Midbrain (tissue), 1 donor: Measurements from ENCODE around the gene C1orf198.

ENCODE experiments used
- DNase-seq: peaks from one replicate; lab custom pipeline; 2025; lab: John Stamatoyannopoulos, UW

Gene C1orf198

GRCh38 chr1:230808281-230808872, 59.9 kb downstream of the C1orf198 start:
- DNase-seq, result no peak

- peak; percentile 89 for DNase-seq
These were observed 60.6 kb downstream of the C1orf198 start for GRCh38 chr1:230807561-230808280.

- DNase-seq, result peak; percentile 96
These were observed 61.3 kb downstream of the C1orf198 start for GRCh38 chr1:230807029-230807428.

- no peak for DNase-seq
These were observed 61.8 kb downstream of the C1orf198 start for GRCh38 chr1:230806552-230806951.

- DNase-seq, result no peak
These were observed 63.9 kb downstream of the C1orf198 start for GRCh38 chr1:230804396-230804795.

GRCh38 chr1:230800891-230801840, 67.2 kb downstream of the C1orf198 start:
- DNase-seq, result no peak

GRCh38 chr1:230798491-230798890, 69.8 kb downstream of the C1orf198 start:
- DNase-seq, result no peak

- peak; percentile 78 for DNase-seq
These were observed 70.4 kb downstream of the C1orf198 start for GRCh38 chr1:230797942-230798365.

GRCh38 chr1:230797376-230797920, 70.9 kb downstream of the C1orf198 start:
- no peak for DNase-seq

GRCh38 chr1:230796626-230797025, 71.7 kb downstream of the C1orf198 start:
- no peak for DNase-seq

GRCh38 chr1:230794871-230795605, 73.3 kb downstream of the C1orf198 start:
- DNase-seq, result no peak

- no peak for DNase-seq
These were observed 73.9 kb downstream of the C1orf198 start for GRCh38 chr1:230794431-230794830.

GRCh38 chr1:230793463-230793745, 74.9 kb downstream of the C1orf198 start:
- no peak for DNase-seq

GRCh38 chr1:230792691-230793462, 75.4 kb downstream of the C1orf198 start:
- DNase-seq, result no peak

- no peak for DNase-seq
These were observed 76.2 kb downstream of the C1orf198 start for GRCh38 chr1:230791986-230792564.

- no peak for DNase-seq
These were observed 78.3 kb downstream of the C1orf198 start for GRCh38 chr1:230790026-230790425.

- DNase-seq, result no peak
These were observed 79.6 kb downstream of the C1orf198 start for GRCh38 chr1:230788561-230789275.

- no peak for DNase-seq
These were observed 80.8 kb downstream of the C1orf198 start for GRCh38 chr1:230787471-230787870.
